AG04450 (cell line): ENCODE results near the gene C11orf91. TPM values are rescaled to one million over a fixed set of nuclear protein-coding genes. Genes with fewer than 3 reads are reported as not detected.

Source experiments
- CTCF ChIA-PET: fragments of 300-600, 350-600 bp; formaldehyde crosslinking; extraction: SDS; loops from one replicate; lab custom pipeline; 2022; ENCODE audit warnings: antibody characterized with exemption, inconsistent platforms; lab: Charles Lee
- POLR2A ChIA-PET: fragments of 350-600 bp; formaldehyde crosslinking; extraction: SDS; loops from one replicate; lab custom pipeline; 2021; ENCODE audit warnings: antibody characterized with exemption, inconsistent platforms; lab: Yijun Ruan, JAX
- DNase-seq: peaks from one replicate; pipeline ENCODE4 v3.0.0-alpha.2; 2011; ENCODE audit warnings: low read depth, low spot score
- H3K27ac ChIP-seq: one replicate; pipeline ENCODE4 v1.5.1; 2012; ENCODE audit warnings: low read depth, low read length, control low read depth
- H3K27me3 ChIP-seq: one replicate; pipeline ENCODE4 v1.6.0; 2012; ENCODE audit warnings: low read length; ENCODE audit not compliant: control insufficient read depth, insufficient read depth
- H3K4me3 ChIP-seq: 2 replicates; pipeline ENCODE4 v1.5.1; 2011; ENCODE audit warnings: mild to moderate bottlenecking, low read depth, low read length, control low read depth
- H3K9me3 ChIP-seq: 2 replicates; pipeline ENCODE4 v1.5.1; 2012; ENCODE audit warnings: low read length; ENCODE audit not compliant: control insufficient read depth, insufficient read depth
- CTCF ChIP-seq: IDR thresholded peaks from 2 replicates; pipeline ENCODE4 v1.5.1; 2011; ENCODE audit warnings: low read depth, low read length, control low read depth, inconsistent platforms
- polyA plus RNA-seq: library from polyadenylated mRNA; depleted of rRNA; stranded (reverse); fragments of >200 nt; gene quantifications from 2 replicates; pipeline ENCODE4 v1.2.3, GENCODE V29; 2011

The C11orf91 gene
- polyA plus RNA-seq, 1 experiment = not detected

- Histone ChIP-seq H3K9me3 (no peaks in the 10 kb centered on the region), H3K27me3 (no peaks in the 10 kb centered on the region), H3K27ac (peak overlapping the region; percentile 65), H3K4me3 (no peak overlapping the region)
- DNase-seq = peak; percentile 53
- ChIA-PET POLR2A (no interaction called here), CTCF (interaction anchor here (1.4 kb wide), 1 partner anchor 14 kb away, joined by 4 read pairs; no protein-coding TSS in a partner anchor)
- TF ChIP-seq CTCF = no peak
Measured at GRCh38 chr11:33674035-33674814, 26.4 kb downstream of the C11orf91 start.

GRCh38 chr11:33672273-33672672 is 28.4 kb downstream of the C11orf91 start:
- TF ChIP-seq CTCF = no peak
- Histone ChIP-seq H3K27me3 (no peaks in the 10 kb centered on the region), H3K4me3 (no peak overlapping the region), H3K27ac (no peak overlapping the region), H3K9me3 (no peaks in the 10 kb centered on the region; the same call in 1 of the 2 replicates)
- POLR2A ChIA-PET = no interaction called here
- CTCF ChIA-PET = no interaction called here
- DNase-seq = no peak

- ChIA-PET CTCF (interaction anchor here (0.8 kb wide), 1 partner anchor 17 kb away, joined by 3 read pairs; no protein-coding TSS in a partner anchor), POLR2A (no interaction called here)
- no peak for TF ChIP-seq CTCF
- H3K27me3 ChIP-seq = no peaks in the 10 kb centered on the region
- no peak overlapping the region for H3K27ac ChIP-seq
- H3K4me3 ChIP-seq = no peak overlapping the region
- no peak for DNase-seq
- H3K9me3 ChIP-seq = no peaks in the 10 kb centered on the region; the same call in 1 of the 2 replicates
Measured at GRCh38 chr11:33670250-33671011, 30.2 kb downstream of the C11orf91 start.

GRCh38 chr11:33669598-33670249 is 30.9 kb downstream of the C11orf91 start:
- DNase-seq = no peak
- no peak overlapping the region for H3K4me3 ChIP-seq
- POLR2A ChIA-PET = no interaction called here
- H3K27ac ChIP-seq = no peak overlapping the region
- no peaks in the 10 kb centered on the region; the same call in 1 of the 2 replicates for H3K9me3 ChIP-seq
- no peak for TF ChIP-seq CTCF
- CTCF ChIA-PET = interaction anchor here (0.8 kb wide), 1 partner anchor 17 kb away, joined by 3 read pairs; no protein-coding TSS in a partner anchor
- H3K27me3 ChIP-seq = no peaks in the 10 kb centered on the region
